Left lung (tissue), 10 donors: ENCODE measurements around the gene ANKS3. TPM values are rescaled to one million over a fixed set of nuclear protein-coding genes. Genes with fewer than 3 reads are reported as not detected.

Experiments used
- ATAC-seq: fragments of 200-7000 bp; cut with Tn5 transposase; one replicate; pipeline ENCODE4 v1.9.1; 2020; ENCODE audit warnings: moderate library complexity
- DNase-seq, 4 donors: peaks; one replicate each; pipeline ENCODE4 v3.0.0-alpha.2; 2013 to 2020
- H3K27ac ChIP-seq, 2 donors: fragments of 200-600 bp; sonication (generic) in 1 of 2; one replicate each; pipeline versions ENCODE4 v1.5.0 to v1.8.0; 2020 to 2021
- H3K27me3 ChIP-seq, 2 donors: fragments of 200-600 bp; sonication (generic) in 1 of 2; one replicate each; pipeline versions ENCODE4 v1.5.0 to v1.8.0; 2020 to 2021
- H3K36me3 ChIP-seq, 2 donors: fragments of 200-600 bp; sonication (generic) in 1 of 2; one replicate each; pipeline versions ENCODE4 v1.5.0 to v1.8.0; 2020 to 2021
- H3K4me1 ChIP-seq, 2 donors: fragments of 200-600 bp; one replicate each; pipeline ENCODE4 v1.8.0; 2021
- H3K4me3 ChIP-seq, 2 donors: fragments of 200-600 bp; sonication (generic) in 1 of 2; one replicate each; pipeline versions ENCODE4 v1.5.0 to v1.8.0; 2020 to 2021; ENCODE audit warnings: mild to moderate bottlenecking in 1 of 2
- H3K9me3 ChIP-seq, 2 donors: fragments of 200-600 bp; sonication (generic) in 1 of 2; one replicate each; pipeline versions ENCODE4 v1.5.0 to v1.8.0; 2020 to 2021
- intact Hi-C, 2 donors: fragments of 100-400 bp; cut with DNase I; formaldehyde crosslinking; loops; one replicate each; pipeline versions ENCODE4 v1.11.2 to v1.14.2; 2022
- polyA plus RNA-seq, 6 donors: library from polyadenylated mRNA; unstranded; fragments of 120-200 nt; gene quantifications; one replicate each; pipeline ENCODE4 v1.2.1, GENCODE V29; 2013; ENCODE audit not compliant: insufficient read length in 6 of 6
- total RNA-seq, 2 donors: library from RNA; stranded (reverse); fragmentation: NEBNext Ultra II Directional; extraction: Animal tissue kit (Norgen Biotek cat#: 25700); gene quantifications; one replicate each; pipeline ENCODE4 v1.2.1, GENCODE V29; 2021
- TF ChIP-seq, protein P1 (sequence below), 2 donors: fragments of 200-600 bp; sonication (generic) in 1 of 2; IDR thresholded peaks; one replicate each; pipeline versions ENCODE4 v1.5.0 to v1.8.0; 2021; ENCODE audit warnings: antibody characterized with exemption in 2 of 2
- donor health status: DM: no; HTN: yes; CAD: no.
- donor health status: DM: no; HTN: no; CAD: no.

The ANKS3 gene
- total and polyA plus RNA-seq, 8 donors = 16.1 to 32.8 (median 26.7) TPM

GRCh38 chr16:4683255-4684057 is 50.6 kb downstream of the ANKS3 start:
- intact Hi-C loops = no loop called here
- DNase-seq (peak in 1 of 4 donors; percentile 70), ATAC-seq (no peak)
- Histone ChIP-seq H3K27me3 (no peaks in the 10 kb centered on the region), H3K36me3 (peaks cover 0 to 71% of the 10 kb centered on the region in 2 donors), H3K27ac (no peak overlapping the region), H3K4me1 (peaks cover 4 to 44% of the 10 kb centered on the region in 2 donors), H3K4me3 (no peak overlapping the region), H3K9me3 (no peaks in the 10 kb centered on the region)
- TF ChIP-seq, protein P1, sequence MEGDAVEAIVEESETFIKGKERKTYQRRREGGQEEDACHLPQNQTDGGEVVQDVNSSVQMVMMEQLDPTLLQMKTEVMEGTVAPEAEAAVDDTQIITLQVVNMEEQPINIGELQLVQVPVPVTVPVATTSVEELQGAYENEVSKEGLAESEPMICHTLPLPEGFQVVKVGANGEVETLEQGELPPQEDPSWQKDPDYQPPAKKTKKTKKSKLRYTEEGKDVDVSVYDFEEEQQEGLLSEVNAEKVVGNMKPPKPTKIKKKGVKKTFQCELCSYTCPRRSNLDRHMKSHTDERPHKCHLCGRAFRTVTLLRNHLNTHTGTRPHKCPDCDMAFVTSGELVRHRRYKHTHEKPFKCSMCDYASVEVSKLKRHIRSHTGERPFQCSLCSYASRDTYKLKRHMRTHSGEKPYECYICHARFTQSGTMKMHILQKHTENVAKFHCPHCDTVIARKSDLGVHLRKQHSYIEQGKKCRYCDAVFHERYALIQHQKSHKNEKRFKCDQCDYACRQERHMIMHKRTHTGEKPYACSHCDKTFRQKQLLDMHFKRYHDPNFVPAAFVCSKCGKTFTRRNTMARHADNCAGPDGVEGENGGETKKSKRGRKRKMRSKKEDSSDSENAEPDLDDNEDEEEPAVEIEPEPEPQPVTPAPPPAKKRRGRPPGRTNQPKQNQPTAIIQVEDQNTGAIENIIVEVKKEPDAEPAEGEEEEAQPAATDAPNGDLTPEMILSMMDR (IDR thresholded peaks at IDR 0.05) = no peak

DNA sequence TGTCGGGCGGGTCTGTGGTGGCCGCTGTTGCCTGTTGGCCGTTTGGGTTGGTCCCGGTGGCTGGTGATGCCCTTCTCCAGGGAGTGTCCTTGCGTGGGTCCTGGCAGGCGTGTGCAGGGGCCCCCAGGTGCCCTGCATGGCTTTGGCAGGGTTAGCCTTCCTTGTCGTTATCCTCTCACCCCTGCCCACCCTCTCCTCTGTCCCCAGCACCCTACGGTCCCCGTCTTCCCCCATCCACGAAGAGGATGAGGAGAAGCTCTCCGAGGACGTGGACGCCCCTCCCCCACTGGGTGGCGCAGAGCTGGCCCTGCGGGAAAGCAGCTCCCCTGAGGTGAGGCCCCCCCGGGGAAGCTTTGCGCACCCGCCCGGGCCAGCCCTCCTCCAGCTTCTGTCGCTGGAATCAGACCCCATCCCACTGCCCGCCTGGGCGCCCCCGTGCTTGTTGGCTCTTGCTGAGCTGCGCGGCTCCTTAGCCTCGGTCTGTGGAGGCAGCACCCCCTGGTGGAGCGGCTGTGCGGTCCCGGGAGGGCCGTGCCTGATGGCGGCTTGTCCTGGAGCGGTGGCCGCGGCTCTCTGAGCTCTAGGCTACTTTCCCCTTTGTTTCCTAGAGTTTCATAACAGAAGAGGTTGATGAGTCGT is 51.3 kb downstream of the ANKS3 start:
- peaks cover 4 to 44% of the 10 kb centered on the region in 2 donors for H3K4me1 ChIP-seq
- DNase-seq (peak in 2 of 4 donors; percentile 61 to 90), ATAC-seq (peak; percentile 54)
- TF ChIP-seq, protein P1 (IDR thresholded peaks at IDR 0.05) = peak; percentile 43 to 64
- peaks cover 0 to 69% of the 10 kb centered on the region in 2 donors for H3K36me3 ChIP-seq
- no peak overlapping the region for H3K27ac ChIP-seq
- intact Hi-C loops = no loop called here
- H3K27me3 ChIP-seq = no peaks in the 10 kb centered on the region
- H3K9me3 ChIP-seq = no peaks in the 10 kb centered on the region
- H3K4me3 ChIP-seq = no peak overlapping the region

DNA sequence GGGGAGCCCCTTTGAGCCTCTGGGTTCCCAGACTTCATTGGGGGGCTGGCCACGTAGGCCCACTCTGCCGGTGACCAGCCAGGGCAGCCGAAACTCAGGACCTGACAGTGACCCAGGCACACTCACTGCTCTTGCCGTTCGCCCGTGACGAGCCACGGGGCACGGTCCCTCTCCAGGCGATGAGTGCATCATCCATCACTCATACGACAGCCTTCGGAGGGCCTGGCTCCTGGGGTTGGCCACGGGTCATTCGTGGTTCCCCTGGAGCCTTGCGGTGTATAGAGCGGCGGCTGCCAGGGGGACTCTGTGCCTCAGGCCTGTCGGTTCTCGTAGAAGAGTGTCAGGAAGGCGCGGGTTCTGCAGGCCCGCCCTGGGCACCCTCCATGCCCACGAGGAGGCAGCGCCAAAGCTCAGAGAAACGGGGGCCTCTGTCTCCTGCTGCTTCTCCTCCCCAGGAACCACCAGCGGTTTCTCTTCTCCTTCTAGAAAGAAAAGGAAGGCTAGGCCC is 51.9 kb downstream of the ANKS3 start:
- Histone ChIP-seq H3K27me3 (no peaks in the 10 kb centered on the region), H3K27ac (no peak overlapping the region), H3K4me1 (peaks cover 4 to 44% of the 10 kb centered on the region in 2 donors), H3K9me3 (no peaks in the 10 kb centered on the region), H3K4me3 (no peak overlapping the region), H3K36me3 (peaks cover 0 to 71% of the 10 kb centered on the region in 2 donors)
- DNase-seq (peak in 1 of 4 donors; percentile 68), ATAC-seq (no peak)
- intact Hi-C loops = no loop called here
- TF ChIP-seq, protein P1 (IDR thresholded peaks at IDR 0.05) = no peak

DNA sequence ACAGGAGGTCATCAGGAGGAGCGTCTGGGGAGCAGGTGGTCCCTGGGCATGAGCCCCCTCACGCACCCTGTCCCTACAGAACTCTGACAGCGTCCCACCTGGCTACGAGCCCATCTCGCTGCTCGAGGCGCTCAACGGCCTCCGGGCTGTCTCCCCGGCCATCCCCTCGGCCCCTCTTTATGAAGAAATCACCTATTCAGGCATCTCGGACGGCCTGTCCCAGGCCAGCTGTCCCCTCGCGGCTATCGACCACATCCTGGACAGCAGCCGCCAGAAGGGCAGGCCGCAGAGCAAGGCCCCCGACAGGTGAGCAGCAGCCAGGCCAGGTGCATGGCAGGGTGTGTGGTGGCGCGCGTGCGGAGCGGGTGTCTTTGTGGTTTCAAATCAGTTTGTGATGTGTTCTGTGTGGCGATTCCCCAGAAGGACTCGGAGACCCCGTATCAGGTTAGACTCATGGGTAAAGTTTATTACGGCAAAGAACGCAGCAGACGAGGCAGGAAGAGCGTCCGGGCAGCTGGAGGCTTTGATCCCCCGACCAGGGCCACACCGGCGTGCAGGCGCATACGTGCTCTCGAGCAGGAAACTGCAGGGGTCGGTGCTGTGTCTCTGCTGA is 52.5 kb downstream of the ANKS3 start:
- Histone ChIP-seq H3K27me3 (no peaks in the 10 kb centered on the region), H3K27ac (peak overlapping the region in 1 of 2 donors; percentile 91), H3K9me3 (no peaks in the 10 kb centered on the region), H3K4me3 (peak overlapping the region in 1 of 2 donors; percentile 39), H3K4me1 (peaks cover 4 to 47% of the 10 kb centered on the region in 2 donors), H3K36me3 (peaks cover 0 to 71% of the 10 kb centered on the region in 2 donors)
- TF ChIP-seq, protein P1 (IDR thresholded peaks at IDR 0.05) = no peak
- intact Hi-C loops = no loop called here
- DNase-seq (no peak), ATAC-seq (no peak)
